HCT116 (cell line): Measurements from ENCODE around the gene VWC2. TPM values are rescaled to one million over a fixed set of nuclear protein-coding genes. Genes with fewer than 3 reads are reported as not detected.

Source experiments
- ATAC-seq: fragments of 200-7000 bp; cut with Tn5 transposase; 2 replicates; pipeline ENCODE4 v1.9.1; 2020; ENCODE audit warnings: mild to moderate bottlenecking, moderate library complexity
- BruUV-seq: library from RNA; stranded (reverse); fragments of 400-500 nt; replicated peaks from 2 replicates; lab custom pipeline; 2021; lab: Mats Ljungman, UMichigan
- CTCF ChIA-PET: fragments of 300-600 bp; sonication (Branson Sonifier 250); formaldehyde crosslinking; loops from one replicate; lab custom pipeline; 2021; ENCODE audit warnings: antibody characterized with exemption; lab: Charles Lee
- POLR2A ChIA-PET: fragments of 300-600, 350-600 bp; sonication (Branson Sonifier 250); formaldehyde crosslinking; loops from one replicate; lab custom pipeline; 2021; ENCODE audit warnings: antibody characterized with exemption; lab: Charles Lee
- RAD21 ChIA-PET, 2 experiments: fragments of 300-600 bp; sonication (Branson Sonifier 250); formaldehyde crosslinking; loops; one replicate each; lab custom pipeline; 2023; ENCODE audit warnings: low total read pairs in 2 of 2; ENCODE audit not compliant: uncharacterized antibody in 2 of 2, unreplicated experiment in 2 of 2, low non-redundant PET in 1 of 2; lab: Charles Lee
- DNase-seq: peaks from one replicate; pipeline ENCODE4 v3.0.0-alpha.2; 2010; ENCODE audit warnings: low read depth, low spot score
- H2AFZ ChIP-seq: fragments of 200-600 bp; shearing (Covaris generic), sonication (generic); 2 replicates; pipeline ENCODE4 v1.6.1; 2017; ENCODE audit warnings: low read depth, mixed run types, mixed read lengths, antibody characterized with exemption, low read length; ENCODE audit not compliant: poor library complexity, severe bottlenecking
- H3K27ac ChIP-seq: 2 replicates; pipeline ENCODE4 v1.5.1; 2012; ENCODE audit warnings: low read depth, low read length
- H3K27me3 ChIP-seq: fragments of 200-600 bp; sonication (generic); 2 replicates; pipeline ENCODE4 v1.6.1; 2016; ENCODE audit warnings: mixed run types, low read length, mixed read lengths; ENCODE audit not compliant: insufficient read depth
- H3K36me3 ChIP-seq, 2 experiments: fragments of 200-500 bp in 1 of 2; fragments of 200-600 bp in 1 of 2; sonication (Bioruptor generic) in 1 of 2; sonication (generic) in 1 of 2; 2 replicates each; pipeline versions ENCODE4 v1.5.1 to v1.6.1; 2014 to 2016; ENCODE audit warnings: low read length in 2 of 2, inconsistent platforms in 1 of 2, mixed read lengths in 1 of 2, mixed run types in 1 of 2; ENCODE audit not compliant: insufficient read depth in 2 of 2, control insufficient read depth in 1 of 2
- H3K4me1 ChIP-seq, 2 experiments: fragments of 200-600 bp in 1 of 2; sonication (generic) in 1 of 2; 2 replicates each; pipeline versions ENCODE4 v1.5.1 to v1.6.1; 2012 to 2017; ENCODE audit warnings: low read length in 2 of 2, inconsistent platforms in 1 of 2, mild to moderate bottlenecking in 1 of 2, mixed read lengths in 1 of 2, mixed run types in 1 of 2, moderate library complexity in 1 of 2; ENCODE audit not compliant: insufficient read depth in 2 of 2, control insufficient read depth in 1 of 2
- H3K4me2 ChIP-seq: fragments of 200-600 bp; sonication (generic); 2 replicates; pipeline ENCODE4 v1.6.1; 2017; ENCODE audit warnings: mixed run types, low read length, mixed read lengths
- H3K4me3 ChIP-seq, 2 experiments: fragments of 200-600 bp in 1 of 2; sonication (generic) in 1 of 2; replicated peaks in 1 of 2; 2 replicates each; pipeline ENCODE4 v1.5.1; 2011 to 2016; ENCODE audit warnings: low read length in 2 of 2, control low read depth in 1 of 2, low read depth in 1 of 2, mild to moderate bottlenecking in 1 of 2, mixed read lengths in 1 of 2, mixed run types in 1 of 2
- H3K79me2 ChIP-seq: fragments of 200-600 bp; sonication (generic); 2 replicates; pipeline ENCODE4 v1.6.1; 2017; ENCODE audit warnings: mild to moderate bottlenecking, mixed run types, low read length, moderate library complexity, mixed read lengths; ENCODE audit not compliant: insufficient read depth
- H3K9ac ChIP-seq: fragments of 200-600 bp; sonication (generic); 2 replicates; pipeline ENCODE4 v1.6.1; 2016; ENCODE audit warnings: low read length, mixed read lengths
- H3K9me2 ChIP-seq: fragments of 200-600 bp; sonication (generic), shearing (Covaris generic); 2 replicates; pipeline ENCODE4 v1.6.1; 2017; ENCODE audit warnings: mixed run types, mild to moderate bottlenecking, moderate library complexity; ENCODE audit not compliant: insufficient read depth
- H3K9me3 ChIP-seq, 2 experiments: fragments of 200-500 bp in 1 of 2; fragments of 200-600 bp in 1 of 2; sonication (Bioruptor generic) in 1 of 2; sonication (generic) in 1 of 2; 2 replicates each; pipeline ENCODE4 v1.6.1; 2014 to 2017; ENCODE audit warnings: low read length in 2 of 2, mixed read lengths in 2 of 2, inconsistent platforms in 1 of 2, low read depth in 1 of 2, mild to moderate bottlenecking in 1 of 2, mixed run types in 1 of 2, moderate library complexity in 1 of 2; ENCODE audit not compliant: control insufficient read depth in 1 of 2, insufficient read depth in 1 of 2
- H4K20me1 ChIP-seq: fragments of 200-600 bp; sonication (generic), shearing (Covaris generic); 2 replicates; pipeline ENCODE4 v1.6.1; 2017; ENCODE audit warnings: mixed run types, mild to moderate bottlenecking, moderate library complexity; ENCODE audit not compliant: insufficient read depth
- EGR1 ChIP-seq: IDR thresholded peaks from 2 replicates; pipeline ENCODE4 v1.6.1; 2012; ENCODE audit warnings: low read depth
- EZH2phosphoT487 ChIP-seq: fragments of 200-600 bp; IDR thresholded peaks from 2 replicates; pipeline ENCODE4 v1.6.1; 2018; ENCODE audit warnings: antibody characterized with exemption, borderline replicate concordance
- FOSL1 ChIP-seq: IDR thresholded peaks from 2 replicates; pipeline ENCODE4 v1.6.1; 2012; ENCODE audit warnings: low read depth
- MAX ChIP-seq: IDR thresholded peaks from 2 replicates; pipeline ENCODE4 v1.6.1; 2012
- POLR2A ChIP-seq: IDR thresholded peaks from 2 replicates; pipeline ENCODE4 v1.7.0; 2011; ENCODE audit warnings: borderline replicate concordance; ENCODE audit not compliant: insufficient read depth, insufficient read length; ENCODE audit errors: extremely low read depth
- POLR2AphosphoS5 ChIP-seq: IDR thresholded peaks from 2 replicates; pipeline ENCODE4 v1.6.1; 2011; ENCODE audit warnings: mild to moderate bottlenecking, low read depth, low read length, moderate library complexity
- RAD21 ChIP-seq: IDR thresholded peaks from 2 replicates; pipeline ENCODE4 v1.6.1; 2012; ENCODE audit warnings: low read depth, mild to moderate bottlenecking
- SIN3A ChIP-seq: IDR thresholded peaks from 2 replicates; pipeline ENCODE4 v1.6.1; 2012; ENCODE audit warnings: low read depth
- SRF ChIP-seq: IDR thresholded peaks from 2 replicates; pipeline ENCODE4 v1.6.1; 2012; ENCODE audit warnings: low read depth
- YY1 ChIP-seq: IDR thresholded peaks from 2 replicates; pipeline ENCODE4 v1.6.1; 2011; ENCODE audit warnings: low read length, low read depth, moderate library complexity, mild to moderate bottlenecking; ENCODE audit not compliant: insufficient replicate concordance; ENCODE audit errors: extremely low read depth
- ZFX ChIP-seq: fragments of 450-650 bp; IDR thresholded peaks from 2 replicates; pipeline ENCODE4 v1.6.1; 2017
- intact Hi-C: fragments of 100-400 bp; cut with micrococcal nuclease; formaldehyde crosslinking; loops from 2 replicates; pipeline ENCODE4 v1.10.0; 2022
- total RNA-seq: library from RNA; stranded (reverse); gene quantifications from one replicate; pipeline ENCODE4 v1.2.1, GENCODE V29; 2021; ENCODE audit not compliant: unreplicated experiment
- TF ChIP-seq, protein P1 (sequence below), 3 experiments: fragments of 200-600 bp in 1 of 3; sonication (generic) in 1 of 3; IDR thresholded peaks in 2 of 3; conservative IDR thresholded peaks in 1 of 3; 2 replicates each; pipeline ENCODE4 v1.5.1; 2012 to 2017; ENCODE audit warnings: low read depth in 2 of 3, low read length in 2 of 3, antibody characterized with exemption in 1 of 3, borderline replicate concordance in 1 of 3, control low read depth in 1 of 3, mild to moderate bottlenecking in 1 of 3, mixed read lengths in 1 of 3, mixed run types in 1 of 3, moderate library complexity in 1 of 3; ENCODE audit not compliant: insufficient read depth in 1 of 3

VWC2 gene
- total RNA-seq, 1 experiment from 2014 or later = not detected

GRCh38 chr7:49839863-49840645 is 66.6 kb downstream of the VWC2 start:
- Histone ChIP-seq H3K36me3 (no peaks in the 10 kb centered on the region), H2AFZ (no peak overlapping the region), H3K79me2 (no peaks in the 10 kb centered on the region), H4K20me1 (no peaks in the 10 kb centered on the region), H3K9me2 (no peaks in the 10 kb centered on the region), H3K27ac (no peak overlapping the region), H3K27me3 (no peaks in the 10 kb centered on the region), H3K4me1 (no peaks in the 10 kb centered on the region), H3K4me3 (no peak overlapping the region), H3K4me2 (no peak overlapping the region), H3K9ac (no peak overlapping the region), H3K9me3 (no peaks in the 10 kb centered on the region; a peak in 1 of 4 replicates)
- POLR2A ChIA-PET = no interaction called here
- BruUV-seq = no TSS peak
- intact Hi-C loops = no loop called here
- CTCF ChIA-PET = no interaction called here
- ATAC-seq (no peak), DNase-seq (no peak)
- RAD21 ChIA-PET = no interaction called here
- no peak for TF ChIP-seq YY1
- no peak for TF ChIP-seq POLR2AphosphoS5
- no peak for TF ChIP-seq POLR2A
- TF ChIP-seq FOSL1 = no peak
- TF ChIP-seq RAD21 = no peak
- no peak for TF ChIP-seq ZFX
- no peak for TF ChIP-seq SRF
- no peak for TF ChIP-seq MAX
- TF ChIP-seq EZH2phosphoT487 = no peak
- no peak for TF ChIP-seq SIN3A
- TF ChIP-seq, protein P1, sequence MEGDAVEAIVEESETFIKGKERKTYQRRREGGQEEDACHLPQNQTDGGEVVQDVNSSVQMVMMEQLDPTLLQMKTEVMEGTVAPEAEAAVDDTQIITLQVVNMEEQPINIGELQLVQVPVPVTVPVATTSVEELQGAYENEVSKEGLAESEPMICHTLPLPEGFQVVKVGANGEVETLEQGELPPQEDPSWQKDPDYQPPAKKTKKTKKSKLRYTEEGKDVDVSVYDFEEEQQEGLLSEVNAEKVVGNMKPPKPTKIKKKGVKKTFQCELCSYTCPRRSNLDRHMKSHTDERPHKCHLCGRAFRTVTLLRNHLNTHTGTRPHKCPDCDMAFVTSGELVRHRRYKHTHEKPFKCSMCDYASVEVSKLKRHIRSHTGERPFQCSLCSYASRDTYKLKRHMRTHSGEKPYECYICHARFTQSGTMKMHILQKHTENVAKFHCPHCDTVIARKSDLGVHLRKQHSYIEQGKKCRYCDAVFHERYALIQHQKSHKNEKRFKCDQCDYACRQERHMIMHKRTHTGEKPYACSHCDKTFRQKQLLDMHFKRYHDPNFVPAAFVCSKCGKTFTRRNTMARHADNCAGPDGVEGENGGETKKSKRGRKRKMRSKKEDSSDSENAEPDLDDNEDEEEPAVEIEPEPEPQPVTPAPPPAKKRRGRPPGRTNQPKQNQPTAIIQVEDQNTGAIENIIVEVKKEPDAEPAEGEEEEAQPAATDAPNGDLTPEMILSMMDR (IDR thresholded peaks at IDR 0.05 in 2 of 3, conservative IDR thresholded peaks at IDR 0.05 in 1 of 3; ENCODE audit: borderline replicate concordance in 1 of 3, insufficient read depth in 1 of 3, low read depth in 2 of 3, low read length in 2 of 3) = no peak
- TF ChIP-seq EGR1 = no peak
